ENCODE data around the gene VPS39.

The VPS39 gene

GRCh38 chr15:42198516-42198915 is 9.6 kb downstream of the VPS39 start:
- DNase-seq (ENCODE audit: low read depth), result no peak

DNA sequence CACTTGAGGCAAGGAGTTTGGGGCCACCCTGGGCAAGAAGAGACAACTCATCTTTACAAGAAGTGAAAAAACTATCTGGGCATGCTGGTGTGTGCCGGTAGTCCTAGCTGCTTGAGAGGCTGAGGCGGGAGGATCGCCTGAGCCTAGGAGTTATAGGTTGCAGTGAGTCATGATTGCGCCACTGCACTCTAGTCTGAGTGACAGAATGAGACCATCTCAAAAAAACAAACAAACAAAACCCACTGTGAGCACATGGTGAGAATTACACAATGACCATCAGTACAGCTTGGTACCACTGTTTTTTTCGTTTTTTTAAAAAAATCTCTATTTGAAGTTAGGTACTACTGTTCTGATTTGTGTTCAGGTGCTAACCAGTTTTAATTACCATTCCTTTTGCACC is 13.6 kb downstream of the VPS39 start:
- DNase-seq (ENCODE audit: low read depth), result no peak

GRCh38 chr15:42193383-42193782 is 14.7 kb downstream of the VPS39 start:
- DNase-seq (ENCODE audit: low read depth), result no peak

- DNase-seq (ENCODE audit: low read depth), result no peak
These were observed 16.3 kb downstream of the VPS39 start for GRCh38 chr15:42191610-42192346.

GRCh38 chr15:42190370-42190769 is 17.7 kb downstream of the VPS39 start:
- no peak for DNase-seq (ENCODE audit: low read depth)

DNA sequence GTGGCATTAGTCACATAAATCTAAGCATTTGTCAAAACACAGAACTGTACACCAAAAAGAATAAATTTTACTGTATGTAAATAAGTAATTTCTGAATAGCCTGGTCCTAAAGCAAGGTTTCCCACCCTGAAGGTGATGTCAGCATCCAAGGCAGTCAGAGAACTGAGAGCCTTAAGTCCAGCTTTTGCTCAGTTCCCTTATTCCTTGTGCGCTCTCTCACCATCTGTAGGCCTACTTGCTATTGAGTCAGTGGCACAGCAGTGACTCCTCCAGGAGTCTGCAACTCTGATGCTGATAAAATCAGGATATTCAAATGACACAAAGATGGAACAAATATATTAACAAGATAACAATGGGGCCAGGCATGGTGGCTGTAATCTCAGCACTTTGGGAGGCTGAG is 22.3 kb downstream of the VPS39 start:
- no peak for DNase-seq (ENCODE audit: low read depth)

DNA sequence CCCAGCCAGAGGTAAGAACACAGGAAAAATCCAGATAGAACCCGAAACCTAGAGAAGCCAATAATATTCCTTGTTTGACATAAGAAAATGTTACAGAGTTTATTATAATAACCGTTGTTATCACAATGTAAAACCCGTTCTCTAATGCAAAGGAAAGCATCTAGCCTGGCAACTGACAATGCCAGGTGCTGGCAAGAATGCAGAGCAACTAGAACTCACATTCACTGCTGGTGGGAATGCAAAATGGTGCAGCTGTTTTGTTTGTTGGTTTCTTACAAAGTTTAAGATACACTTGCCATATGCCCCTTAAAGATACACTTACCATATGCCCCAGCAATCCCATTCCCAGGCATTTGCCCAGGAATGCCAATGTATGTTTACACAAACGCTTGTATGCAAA is 23.4 kb downstream of the VPS39 start:
- DNase-seq (ENCODE audit: low read depth), result no peak

GRCh38 chr15:42184296-42184695 is 23.8 kb downstream of the VPS39 start:
- DNase-seq (ENCODE audit: low read depth), result no peak

GRCh38 chr15:42182961-42183360 is 25.1 kb downstream of the VPS39 start:
- no peak for DNase-seq (ENCODE audit: low read depth)

DNA sequence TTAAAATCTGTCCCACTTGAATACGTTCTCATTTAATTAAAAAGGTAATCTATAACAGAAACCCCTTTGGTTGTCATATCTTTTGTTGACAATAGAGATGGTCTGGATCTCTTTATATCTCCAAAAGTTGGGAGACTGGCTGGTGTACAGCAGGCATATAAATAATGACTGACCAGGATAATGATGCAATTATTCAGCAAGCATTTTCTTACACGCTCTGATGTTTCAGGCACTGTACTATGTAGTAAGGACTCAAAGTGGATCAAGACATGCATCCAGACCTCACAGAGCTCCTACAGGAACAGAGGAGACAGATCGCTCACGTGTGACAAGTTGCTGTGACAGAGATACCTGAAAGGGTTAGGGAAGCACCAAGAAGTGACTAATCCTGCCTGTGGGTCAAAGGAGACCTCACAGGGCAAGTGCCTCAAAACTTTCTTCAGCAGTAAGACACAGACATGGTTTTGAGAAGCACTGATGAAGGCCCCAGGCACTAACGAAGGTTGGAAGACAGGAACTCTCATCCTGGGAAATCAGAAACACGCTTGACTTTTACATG is 25.7 kb downstream of the VPS39 start:
- no peak for DNase-seq (ENCODE audit: low read depth)

- DNase-seq (ENCODE audit: low read depth), result no peak
These were observed 30.0 kb downstream of the VPS39 start for GRCh38 chr15:42178056-42178455.

GRCh38 chr15:42175671-42176070 is 32.4 kb downstream of the VPS39 start:
- no peak for DNase-seq (ENCODE audit: low read depth)

- no peak for DNase-seq (ENCODE audit: low read depth)
These were observed 35.6 kb downstream of the VPS39 start for GRCh38 chr15:42172475-42172874.

- DNase-seq (ENCODE audit: low read depth), result no peak
These were observed 36.3 kb downstream of the VPS39 start for GRCh38 chr15:42171795-42172194.

DNA sequence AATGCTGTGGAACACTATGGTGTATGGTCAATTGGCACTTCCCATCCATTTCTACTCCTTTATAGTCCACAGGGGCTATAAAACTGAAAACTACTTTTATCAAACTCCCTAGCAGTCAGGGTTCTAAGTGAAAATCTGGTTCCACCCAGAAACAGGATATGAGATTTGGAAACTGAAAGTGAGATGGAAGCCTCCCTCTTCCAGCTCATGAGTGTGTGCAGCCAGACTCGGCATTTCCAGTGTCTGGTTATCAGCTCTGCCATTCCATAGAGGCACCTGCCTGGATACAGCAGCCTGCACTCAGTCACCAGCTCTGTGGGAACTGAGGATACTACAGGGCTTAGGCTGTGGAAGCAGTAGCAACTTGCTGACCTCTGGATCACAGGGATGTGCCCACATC is 37.0 kb downstream of the VPS39 start:
- no peak for DNase-seq (ENCODE audit: low read depth)

DNA sequence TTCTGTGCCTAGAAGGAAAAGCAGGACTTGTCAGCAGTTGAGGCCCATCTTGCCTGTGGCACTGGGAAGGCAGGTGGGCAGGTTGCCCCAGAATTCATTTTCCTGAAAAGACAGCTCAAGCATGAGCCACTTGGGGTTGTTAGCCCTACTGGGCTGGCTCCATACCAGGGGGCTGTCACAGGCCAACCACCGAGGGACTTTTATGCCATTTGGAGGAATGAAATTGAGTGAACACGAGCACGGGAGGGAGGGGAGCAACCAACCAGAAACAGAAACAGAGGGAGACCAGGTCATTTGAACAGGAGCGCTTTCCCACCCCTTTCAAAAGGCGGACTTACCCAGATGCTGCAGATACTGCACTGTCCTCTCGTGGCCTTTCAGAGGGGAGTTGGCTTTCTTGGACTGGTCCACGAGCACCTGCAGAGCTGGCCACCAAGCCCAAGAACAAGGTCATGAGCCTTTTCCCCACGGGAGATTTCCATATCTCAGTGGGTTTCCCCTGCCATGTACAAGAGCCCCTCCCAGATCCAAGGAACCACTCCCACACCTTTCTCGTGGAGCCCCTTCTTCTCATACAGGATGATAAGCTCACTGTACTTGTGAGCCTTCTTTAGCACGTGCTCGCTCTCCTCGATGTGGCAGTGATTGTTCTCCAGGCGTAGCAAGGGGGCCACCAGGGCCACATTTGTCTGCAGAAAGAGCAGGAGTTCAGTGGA is 41.7 kb downstream of the VPS39 start:
- no peak for DNase-seq (ENCODE audit: low read depth)

- peak; percentile 26 for DNase-seq (ENCODE audit: low read depth)
These were observed 43.0 kb downstream of the VPS39 start for GRCh38 chr15:42165106-42165505.

DNA sequence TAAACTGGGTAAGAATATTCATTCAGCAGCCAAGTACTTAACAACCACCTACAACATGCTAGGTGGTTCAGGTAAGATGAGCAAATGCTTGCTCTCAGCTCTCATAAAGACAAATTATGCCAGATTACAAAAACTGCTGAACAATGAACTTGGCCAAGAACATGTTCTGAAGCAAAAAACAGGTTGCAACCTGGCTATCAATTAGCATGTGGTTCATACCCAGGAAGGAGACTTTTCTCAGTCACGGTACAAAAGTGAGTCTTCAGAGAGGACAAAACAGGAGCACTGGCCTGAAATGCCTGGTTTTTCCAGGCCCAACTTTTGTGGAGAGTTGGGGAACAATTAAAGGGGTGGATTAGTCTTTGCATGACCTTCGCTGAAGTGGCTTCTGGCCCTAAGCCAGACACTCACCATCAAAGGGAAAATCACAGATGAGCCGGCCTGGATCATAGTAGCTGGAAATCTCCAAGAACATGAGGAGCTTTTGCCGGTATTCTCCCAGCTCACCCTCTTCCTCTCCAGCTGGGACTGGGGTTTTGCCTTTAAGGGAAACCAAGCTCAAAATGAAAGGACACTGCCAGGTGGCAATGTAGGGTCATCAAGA is 44.1 kb downstream of the VPS39 start:
- no peak for DNase-seq (ENCODE audit: low read depth)

GRCh38 chr15:42163291-42163690 is 44.8 kb downstream of the VPS39 start:
- no peak for DNase-seq (ENCODE audit: low read depth)

DNA sequence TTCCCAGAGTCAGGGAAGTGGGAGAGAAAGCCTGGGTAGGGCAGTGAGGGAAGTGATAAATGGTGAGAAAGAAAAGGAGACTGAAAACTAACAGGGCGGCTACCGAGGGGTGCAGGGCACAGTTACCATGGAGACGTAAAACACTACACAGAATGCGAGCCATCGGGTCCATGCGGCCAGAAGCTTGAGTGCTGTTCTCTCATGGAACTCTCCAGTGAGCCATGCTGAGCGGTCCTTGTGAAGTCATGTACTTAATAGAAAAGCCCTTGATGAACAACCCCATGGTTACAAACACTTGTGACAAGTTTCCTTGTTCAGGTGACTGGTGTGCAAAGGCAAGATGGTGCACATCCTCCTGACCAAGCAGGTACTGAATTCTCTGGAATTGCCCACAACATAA is 48.0 kb downstream of the VPS39 start:
- no peak for DNase-seq (ENCODE audit: low read depth)

- DNase-seq (ENCODE audit: low read depth), result no peak
These were observed 48.6 kb downstream of the VPS39 start for GRCh38 chr15:42159381-42160015.

GRCh38 chr15:42158941-42159340 is 49.2 kb downstream of the VPS39 start:
- no peak for DNase-seq (ENCODE audit: low read depth)
